Right renal pelvis (tissue), 4 donors: ENCODE data around the gene TCAP. TPM values are rescaled to one million over a fixed set of nuclear protein-coding genes. Genes with fewer than 3 reads are reported as not detected.
"Not testable (repeated sequence)": the region's sequence is repeated elsewhere in the genome, so short reads cannot be mapped to it uniquely, and the experiment has no call there.

Experiments
- DNase-seq, 4 donors: peaks; one replicate each; pipeline ENCODE4 v3.0.0-alpha.2; 2013; ENCODE audit warnings: low read depth in 4 of 4, low spot score in 3 of 4, missing footprints in 1 of 4
- polyA plus RNA-seq, 4 donors: library from polyadenylated mRNA; unstranded; fragments of 120-200 nt; gene quantifications; one replicate each; pipeline ENCODE4 v1.2.1, GENCODE V29; 2013; ENCODE audit not compliant: insufficient read length in 4 of 4

The TCAP gene
- polyA plus RNA-seq, 4 donors = 0.96 to 1.7 (median 1.4) TPM

GRCh38 chr17:39701012-39701783 lies 36.0 kb downstream of the TCAP start:
- DNase-seq = no peak

GRCh38 chr17:39701784-39702422 lies 36.8 kb downstream of the TCAP start:
- DNase-seq = no peak

GRCh38 chr17:39702901-39703893 lies 38.0 kb downstream of the TCAP start:
- DNase-seq = no peak

GRCh38 chr17:39703913-39704312 lies 38.8 kb downstream of the TCAP start:
- no peak for DNase-seq

- DNase-seq = no peak
These were observed 39.8 kb downstream of the TCAP start for GRCh38 chr17:39704821-39705551.

GRCh38 chr17:39705786-39706348 lies 40.7 kb downstream of the TCAP start:
- no peak for DNase-seq

GRCh38 chr17:39706383-39706782 lies 41.2 kb downstream of the TCAP start:
- DNase-seq = no peak

- no peak for DNase-seq
These were observed 41.8 kb downstream of the TCAP start for GRCh38 chr17:39706921-39707337.

- DNase-seq = no peak
These were observed 44.3 kb downstream of the TCAP start for GRCh38 chr17:39709319-39709997.

- no peak for DNase-seq
These were observed 45.1 kb downstream of the TCAP start for GRCh38 chr17:39709998-39710964.

- DNase-seq = not testable (repeated sequence)
These were observed 45.9 kb downstream of the TCAP start for GRCh38 chr17:39711071-39711470.

GRCh38 chr17:39711851-39712250 lies 46.7 kb downstream of the TCAP start:
- no peak for DNase-seq

GRCh38 chr17:39714234-39714633 lies 49.1 kb downstream of the TCAP start:
- DNase-seq = no peak

- no peak for DNase-seq
These were observed 50.4 kb downstream of the TCAP start for GRCh38 chr17:39715375-39716072.
